ENCODE results near the gene CNBD2.

DNA sequence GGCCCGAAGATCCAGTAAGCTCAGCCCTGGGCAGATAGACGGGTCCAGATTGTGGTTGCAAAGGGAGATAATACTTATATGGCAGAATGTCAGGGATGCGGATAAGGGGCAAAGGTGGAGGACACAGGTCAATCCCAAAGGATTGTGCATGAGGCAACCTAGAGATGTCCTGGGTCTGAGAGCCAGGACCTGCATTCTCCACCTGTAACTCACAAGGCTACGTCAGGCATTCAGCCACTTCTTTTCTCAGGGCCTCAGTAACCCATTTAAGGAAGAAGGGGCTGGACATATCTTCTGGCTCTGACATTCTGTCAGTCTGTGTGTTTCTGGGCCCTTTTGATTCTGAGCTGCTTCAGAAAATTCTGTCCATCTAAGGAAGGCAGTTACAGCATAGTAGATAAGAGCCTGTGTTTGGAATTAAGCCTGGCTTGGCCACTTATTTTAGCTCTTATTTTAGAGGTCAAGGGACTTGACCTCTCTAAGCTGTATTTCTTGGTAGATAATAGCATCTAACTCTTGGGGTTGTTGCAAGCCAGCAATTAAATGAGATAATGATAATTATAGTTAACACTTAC, 40.2 kb downstream of the CNBD2 start:
- TF ChIP-seq POLR2A (IDR thresholded peaks at IDR 0.05; ENCODE audit: low read depth, low read length), result no peak
- TF ChIP-seq RFX5 (IDR thresholded peaks at IDR 0.05; ENCODE audit: low read depth, low read length), result no peak
- TF ChIP-seq CREB1 (IDR thresholded peaks at IDR 0.05; ENCODE audit: low read depth), result no peak
- TF ChIP-seq TCF12 (IDR thresholded peaks at IDR 0.05; ENCODE audit: low read depth, low read length), result no peak
- TF ChIP-seq, protein P1, sequence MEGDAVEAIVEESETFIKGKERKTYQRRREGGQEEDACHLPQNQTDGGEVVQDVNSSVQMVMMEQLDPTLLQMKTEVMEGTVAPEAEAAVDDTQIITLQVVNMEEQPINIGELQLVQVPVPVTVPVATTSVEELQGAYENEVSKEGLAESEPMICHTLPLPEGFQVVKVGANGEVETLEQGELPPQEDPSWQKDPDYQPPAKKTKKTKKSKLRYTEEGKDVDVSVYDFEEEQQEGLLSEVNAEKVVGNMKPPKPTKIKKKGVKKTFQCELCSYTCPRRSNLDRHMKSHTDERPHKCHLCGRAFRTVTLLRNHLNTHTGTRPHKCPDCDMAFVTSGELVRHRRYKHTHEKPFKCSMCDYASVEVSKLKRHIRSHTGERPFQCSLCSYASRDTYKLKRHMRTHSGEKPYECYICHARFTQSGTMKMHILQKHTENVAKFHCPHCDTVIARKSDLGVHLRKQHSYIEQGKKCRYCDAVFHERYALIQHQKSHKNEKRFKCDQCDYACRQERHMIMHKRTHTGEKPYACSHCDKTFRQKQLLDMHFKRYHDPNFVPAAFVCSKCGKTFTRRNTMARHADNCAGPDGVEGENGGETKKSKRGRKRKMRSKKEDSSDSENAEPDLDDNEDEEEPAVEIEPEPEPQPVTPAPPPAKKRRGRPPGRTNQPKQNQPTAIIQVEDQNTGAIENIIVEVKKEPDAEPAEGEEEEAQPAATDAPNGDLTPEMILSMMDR (IDR thresholded peaks at IDR 0.05 in 2 of 3, conservative IDR thresholded peaks at IDR 0.05 in 1 of 3; ENCODE audit: control insufficient read depth in 2 of 3, extremely low read depth in 1 of 3, insufficient read depth in 1 of 3, low read depth in 3 of 3, low read length in 3 of 3), result no peak
- no peak for TF ChIP-seq PML (IDR thresholded peaks at IDR 0.05; ENCODE audit: low read length)
- TF ChIP-seq EP300 (IDR thresholded peaks at IDR 0.05; ENCODE audit: borderline replicate concordance in 1 of 2, control insufficient read depth in 1 of 2, low read depth in 2 of 2, low read length in 2 of 2), result no peak
- no peak for TF ChIP-seq CHD2 (IDR thresholded peaks at IDR 0.05; ENCODE audit: borderline replicate concordance, low read depth, low read length)
- no peak for TF ChIP-seq HDAC6 (IDR thresholded peaks at IDR 0.05; ENCODE audit: unreplicated experiment)

Data from GM12878 (cell line).